GM21528 (cell line): ENCODE results near the gene GSDME.

ENCODE experiments used
- ATAC-seq: cut with Tn5 transposase; IDR thresholded peaks from one replicate; pipeline ENCODE4 v1.9.1; 2021; ENCODE audit warnings: mild to moderate bottlenecking, moderate library complexity; ENCODE audit not compliant: unreplicated experiment, low FRiP score

Gene GSDME

DNA sequence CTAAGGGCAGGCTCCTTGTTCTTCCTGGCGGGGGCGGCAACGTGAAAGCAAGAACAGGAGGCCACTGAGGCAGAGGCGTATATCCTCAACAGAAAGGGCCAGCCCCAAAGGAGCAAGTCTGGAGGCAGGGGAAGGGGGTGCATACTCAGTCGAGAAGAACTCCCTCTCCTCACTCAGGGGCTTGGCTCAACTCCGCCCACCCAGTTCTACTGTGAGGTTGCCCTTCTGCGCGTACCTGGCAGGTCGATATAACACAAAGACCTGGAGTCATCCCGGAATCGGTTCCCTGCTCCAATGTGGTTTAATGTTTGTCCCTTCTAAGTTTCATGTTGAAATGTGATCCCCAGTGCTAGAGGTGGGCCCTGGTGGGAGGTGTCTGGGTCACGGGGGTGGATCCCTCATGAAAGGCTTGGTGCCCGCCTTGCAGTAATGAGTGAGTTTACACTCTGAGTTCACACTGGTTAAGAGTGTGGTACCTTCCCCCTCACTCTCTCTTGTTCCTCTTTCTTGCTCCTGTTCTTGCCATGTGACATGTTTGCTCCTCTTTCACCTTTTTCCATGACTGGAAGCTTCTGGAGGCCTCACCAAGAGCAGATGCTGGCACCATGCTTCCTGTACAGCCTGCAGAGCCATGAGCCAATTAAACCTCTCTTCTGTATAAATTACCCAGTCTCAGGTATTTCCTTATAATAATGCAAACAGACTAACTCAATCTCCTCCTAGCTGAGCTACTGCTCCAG is 32.6 kb downstream of the GSDME start:
- no peak for ATAC-seq

DNA sequence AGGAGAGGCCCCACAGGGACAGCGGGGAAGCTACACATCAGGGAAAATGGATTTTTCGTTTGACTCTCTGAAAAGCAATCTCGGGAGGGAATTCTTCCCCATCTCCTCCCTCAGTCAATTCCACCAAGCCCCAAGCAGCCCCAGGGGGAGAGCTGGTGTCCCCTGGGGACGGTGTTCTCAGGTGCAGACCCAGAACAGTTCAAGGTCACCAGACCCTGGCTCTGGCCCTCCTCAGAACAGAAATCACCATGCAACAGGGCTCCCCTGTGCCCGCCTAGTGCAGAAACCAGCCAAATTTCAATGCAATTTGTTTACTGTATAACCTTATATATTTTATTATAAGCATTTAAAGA is 34.1 kb downstream of the GSDME start:
- no peak for ATAC-seq

DNA sequence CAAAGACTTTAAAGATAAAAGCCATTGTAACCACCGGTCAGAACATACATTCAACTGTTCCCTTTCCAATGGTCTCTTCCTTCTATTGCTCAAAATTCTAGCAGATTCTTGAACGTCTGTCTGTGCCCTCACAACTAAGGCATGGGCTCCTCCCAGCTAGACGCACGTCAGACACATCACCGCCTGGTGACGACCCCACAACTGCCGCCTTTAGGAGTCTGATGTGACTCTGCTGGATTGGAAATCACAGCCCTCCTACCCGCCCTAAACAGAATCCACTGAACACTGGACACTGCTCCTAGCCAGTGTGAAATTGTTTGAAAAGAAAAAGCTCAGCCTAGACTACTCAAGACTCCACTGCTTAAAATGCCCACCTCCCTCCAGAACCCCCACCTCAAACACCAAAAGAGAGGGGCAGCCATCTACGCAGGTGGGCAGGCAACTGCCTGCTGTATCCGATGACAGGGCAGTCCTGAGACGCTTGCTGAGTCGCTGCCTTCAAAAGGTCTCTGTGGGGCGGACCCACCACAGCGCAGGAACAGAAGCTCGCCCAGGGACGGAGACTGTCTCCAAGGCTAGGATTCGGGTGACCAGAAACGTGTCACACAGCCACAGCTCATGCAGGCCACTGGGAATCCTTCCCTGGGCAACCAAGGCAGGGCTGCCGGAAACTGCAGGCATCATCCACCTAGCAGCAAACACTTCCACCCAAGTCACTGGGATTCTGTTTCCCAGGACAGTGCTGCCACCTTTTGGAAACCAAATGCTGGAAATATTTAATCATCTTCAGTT is 34.7 kb downstream of the GSDME start:
- ATAC-seq = no peak

DNA sequence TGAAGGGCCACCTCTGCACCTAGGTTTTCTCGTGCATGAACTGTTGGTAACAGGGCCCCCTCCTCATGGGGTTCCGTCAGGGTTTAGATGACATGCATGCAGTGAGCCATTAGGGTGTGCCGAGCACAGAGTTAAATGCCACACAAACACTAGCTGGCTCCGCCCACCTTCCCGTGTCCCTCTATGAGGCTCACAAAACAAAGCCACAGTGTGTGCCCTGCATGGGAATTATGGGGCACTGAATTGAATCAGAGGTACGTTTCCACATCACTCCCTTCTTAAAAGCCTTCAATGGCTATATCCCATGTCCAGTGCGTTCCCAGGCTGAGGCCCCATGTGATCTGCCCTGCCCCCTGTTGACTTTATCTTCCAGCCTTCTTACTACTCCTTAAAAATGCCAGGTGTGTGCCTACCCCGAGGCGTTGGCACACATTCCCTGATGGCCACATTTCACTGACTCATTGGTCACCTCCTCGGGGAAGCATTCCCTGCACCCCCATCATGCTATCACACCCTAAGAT is 35.7 kb downstream of the GSDME start:
- no peak for ATAC-seq

DNA sequence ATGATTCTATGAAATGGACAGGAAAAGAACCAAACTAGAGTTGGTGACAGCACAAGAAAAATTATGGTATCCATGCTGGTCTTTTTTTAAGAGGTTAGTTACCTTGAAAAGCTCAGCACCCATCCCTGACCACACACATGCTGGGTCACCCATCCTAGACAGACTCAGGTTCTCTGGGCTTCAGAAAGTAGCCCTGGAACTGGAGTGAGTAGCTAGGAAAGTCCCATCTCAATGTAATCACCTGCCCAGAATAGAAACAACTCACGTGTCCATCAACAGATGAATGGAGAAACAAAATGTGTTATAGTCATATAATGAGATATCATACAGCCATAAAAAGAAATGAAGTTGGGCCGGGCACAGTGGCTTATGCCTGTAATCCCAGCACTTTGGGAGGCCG is 37.0 kb downstream of the GSDME start:
- ATAC-seq = no peak

DNA sequence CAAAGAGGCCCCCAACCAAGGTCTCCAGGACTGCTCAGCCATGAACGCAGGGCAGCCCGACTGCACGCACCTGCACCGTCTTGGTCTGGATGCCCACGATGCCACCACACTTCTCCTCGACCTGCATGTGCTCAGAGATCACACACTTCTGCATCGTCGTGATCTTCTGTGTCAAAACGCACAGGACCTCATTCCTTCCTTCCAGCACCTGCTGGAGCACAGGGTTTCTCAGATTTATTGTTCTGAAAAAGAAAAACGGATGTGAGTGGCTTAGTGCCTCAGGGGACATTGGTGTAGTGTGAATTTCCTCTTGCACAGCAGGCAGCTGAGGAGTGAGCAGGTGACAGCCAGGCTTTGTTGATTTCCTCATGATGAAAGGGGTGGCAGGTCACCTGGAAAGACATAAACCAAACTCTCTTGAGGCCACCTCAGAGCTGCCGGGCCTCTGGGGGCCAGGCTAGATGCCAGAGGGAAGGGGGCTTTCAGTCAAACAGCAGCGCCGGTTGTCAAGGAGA is 38.2 kb downstream of the GSDME start:
- peak; percentile 59 for ATAC-seq

DNA sequence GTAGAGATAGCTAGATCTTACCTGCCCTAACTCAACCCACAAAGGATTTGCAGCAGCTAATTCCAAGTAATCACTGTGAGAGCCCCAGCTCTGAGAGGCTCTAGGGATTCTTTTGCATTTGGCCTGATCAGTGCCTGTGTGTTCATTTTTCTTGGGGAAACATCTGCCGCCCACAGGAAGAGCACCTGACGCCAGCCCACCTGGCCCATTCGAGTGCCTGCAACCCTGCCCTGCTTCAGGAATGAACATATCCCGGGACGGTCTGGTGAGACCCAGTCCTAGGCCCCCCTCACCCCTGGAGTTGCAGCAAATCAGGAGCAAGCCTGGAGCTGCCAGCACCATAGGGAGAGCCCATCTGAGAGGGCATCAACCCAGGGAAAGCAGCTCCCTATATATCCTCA is 38.8 kb downstream of the GSDME start:
- no peak for ATAC-seq

DNA sequence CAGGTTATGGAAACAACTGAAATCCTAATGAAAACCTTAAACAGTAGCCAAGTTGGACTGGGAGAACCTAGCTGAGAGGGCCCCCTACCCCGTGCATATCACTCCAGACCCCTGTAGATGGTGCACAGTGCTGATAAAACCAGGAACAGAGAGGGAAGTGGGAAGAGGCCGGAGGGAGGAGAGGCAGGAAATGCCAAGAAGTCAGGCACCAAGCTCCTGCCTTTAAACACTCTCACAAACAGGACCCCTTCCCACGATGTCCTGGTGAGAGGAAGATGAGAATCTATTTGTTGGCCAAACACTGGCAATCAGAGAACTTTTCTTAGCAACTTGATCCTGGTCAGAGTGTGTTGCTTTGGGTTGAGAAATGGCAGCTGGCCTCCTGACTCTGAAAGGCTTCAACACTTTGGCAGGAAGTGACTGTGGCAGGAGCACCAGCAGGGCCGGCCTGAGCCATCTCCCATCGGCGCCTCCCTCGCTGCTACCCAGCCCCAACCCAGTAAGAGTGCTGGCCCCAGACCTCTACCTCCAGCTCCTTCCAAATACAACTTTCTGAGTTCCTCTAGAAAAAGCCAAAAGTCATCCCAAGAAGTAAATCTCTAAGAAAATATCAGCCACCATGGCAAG is 39.5 kb downstream of the GSDME start:
- no peak for ATAC-seq

DNA sequence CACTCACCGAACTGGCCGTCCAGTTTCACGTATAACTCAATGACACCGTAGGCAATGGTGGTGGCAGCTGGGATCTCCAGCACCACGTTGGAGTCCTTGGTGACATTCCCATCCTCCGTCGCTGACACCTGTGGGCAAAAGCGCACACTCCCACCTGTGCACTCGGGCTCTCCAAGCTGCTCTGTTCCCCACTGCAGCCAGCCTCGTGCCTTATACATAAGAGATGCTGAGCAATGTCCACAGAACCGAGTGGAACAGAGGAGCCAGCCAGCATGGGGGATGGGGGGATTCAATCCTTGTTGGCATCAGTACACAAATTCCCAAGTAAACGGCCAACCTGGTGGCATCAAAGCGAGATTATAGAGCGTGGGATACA is 40.0 kb downstream of the GSDME start:
- ATAC-seq = no peak

DNA sequence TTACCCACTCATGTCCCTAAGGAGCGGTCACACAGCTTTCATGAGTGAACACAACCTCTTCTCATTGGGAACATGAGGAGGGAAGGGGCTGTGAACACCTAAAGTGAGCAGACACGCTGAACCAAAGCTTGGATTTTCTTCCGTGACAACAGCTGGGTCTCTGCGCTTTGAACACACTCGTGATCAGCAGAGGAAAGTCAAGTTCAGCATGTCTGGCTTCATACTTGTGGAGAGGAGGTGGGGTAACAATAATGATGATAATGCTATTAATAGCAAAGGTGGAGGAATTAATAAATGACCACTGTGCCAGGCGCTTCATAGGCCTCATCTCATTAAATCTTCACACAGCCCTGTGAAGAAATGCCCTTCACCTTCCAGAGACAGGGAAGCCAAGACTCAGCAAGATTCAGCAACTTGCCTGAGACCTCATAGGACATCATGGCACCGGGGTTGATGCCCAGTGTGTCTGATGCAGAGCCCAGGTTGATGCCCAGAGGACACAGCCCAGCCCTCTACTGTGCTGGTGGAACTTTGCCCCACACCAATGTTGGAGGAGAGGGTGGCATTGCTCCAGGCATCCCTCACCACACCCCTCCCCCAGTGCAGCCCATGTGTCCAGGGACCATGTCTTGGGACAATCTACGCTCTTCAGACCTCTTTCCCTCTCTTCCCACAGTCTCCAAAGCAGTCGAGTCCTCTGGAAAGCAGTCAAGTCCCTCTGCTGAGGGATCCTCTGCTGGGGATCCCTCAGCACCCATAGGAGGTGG is 40.6 kb downstream of the GSDME start:
- ATAC-seq = no peak

DNA sequence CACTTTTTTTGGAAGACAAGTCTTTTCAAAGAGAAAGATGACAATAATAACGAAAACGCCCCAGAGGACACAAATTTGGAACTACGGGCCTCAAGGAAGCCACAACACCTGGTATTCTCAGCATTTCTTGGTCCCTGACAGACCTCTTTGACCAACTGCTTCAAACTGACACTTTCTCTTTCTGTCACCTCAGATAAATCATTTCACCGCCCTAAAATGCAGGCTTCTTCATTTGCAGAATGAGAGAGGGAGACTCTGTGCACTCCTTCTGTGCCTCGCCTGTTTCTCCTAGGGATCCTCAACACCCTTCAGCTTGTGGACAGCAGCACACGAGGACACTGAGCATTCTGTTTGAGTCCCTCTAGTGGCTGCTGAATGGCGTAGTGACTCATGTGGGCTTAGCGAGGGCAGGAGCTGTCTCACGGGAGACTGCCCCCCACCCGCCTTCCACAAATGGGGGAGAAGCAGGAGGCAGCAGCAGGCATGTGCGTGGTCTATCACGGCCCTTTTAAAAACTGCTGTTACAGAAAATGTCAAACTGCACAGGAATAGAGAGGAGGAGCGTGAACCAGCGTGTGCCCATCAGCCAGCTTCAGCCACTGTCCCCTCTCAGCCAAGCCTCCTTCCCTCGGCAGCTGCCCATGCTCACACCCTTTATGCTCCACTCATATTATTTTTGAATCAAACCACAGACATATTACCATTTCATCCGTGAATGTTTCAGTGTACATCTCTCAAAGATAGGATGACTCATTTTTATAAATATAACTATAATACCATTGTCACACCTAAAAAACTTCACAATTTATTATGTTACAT is 41.4 kb downstream of the GSDME start:
- ATAC-seq = peak; percentile 60

DNA sequence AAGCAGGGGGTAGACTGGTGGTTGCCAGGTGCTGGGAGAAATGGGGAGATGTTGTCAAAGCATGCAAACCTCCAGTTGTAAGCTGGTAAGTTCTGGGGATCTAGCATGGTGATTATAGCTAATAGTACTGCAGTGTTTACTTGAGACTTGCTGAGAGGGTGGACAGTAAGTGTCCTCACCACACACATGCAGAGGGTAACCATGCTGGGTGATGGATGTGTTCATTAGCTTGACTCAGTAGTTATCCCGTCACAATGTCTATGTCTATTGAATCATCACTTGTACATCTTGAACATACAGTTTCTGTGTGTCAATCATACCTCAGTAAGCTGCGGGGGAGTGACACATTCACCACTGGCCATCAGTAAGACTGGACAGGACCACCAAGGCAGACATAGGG is 42.1 kb downstream of the GSDME start:
- ATAC-seq = peak; percentile 17

DNA sequence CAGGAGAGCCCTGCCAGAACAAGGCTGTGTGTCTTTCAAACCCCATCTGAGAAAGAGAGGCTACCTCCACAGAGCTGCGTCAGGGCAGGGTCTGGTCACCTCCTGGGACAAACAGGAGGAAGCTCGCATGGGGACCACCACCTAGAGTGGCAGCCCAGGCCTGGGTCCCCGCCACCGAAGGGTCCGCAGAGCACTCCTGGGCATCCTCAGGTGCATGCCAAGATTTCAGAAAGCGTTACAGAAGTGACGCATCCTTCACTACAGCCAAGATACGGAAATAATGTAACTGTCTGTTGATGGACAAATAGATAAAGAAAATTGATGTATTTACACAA is 42.6 kb downstream of the GSDME start:
- no peak for ATAC-seq

DNA sequence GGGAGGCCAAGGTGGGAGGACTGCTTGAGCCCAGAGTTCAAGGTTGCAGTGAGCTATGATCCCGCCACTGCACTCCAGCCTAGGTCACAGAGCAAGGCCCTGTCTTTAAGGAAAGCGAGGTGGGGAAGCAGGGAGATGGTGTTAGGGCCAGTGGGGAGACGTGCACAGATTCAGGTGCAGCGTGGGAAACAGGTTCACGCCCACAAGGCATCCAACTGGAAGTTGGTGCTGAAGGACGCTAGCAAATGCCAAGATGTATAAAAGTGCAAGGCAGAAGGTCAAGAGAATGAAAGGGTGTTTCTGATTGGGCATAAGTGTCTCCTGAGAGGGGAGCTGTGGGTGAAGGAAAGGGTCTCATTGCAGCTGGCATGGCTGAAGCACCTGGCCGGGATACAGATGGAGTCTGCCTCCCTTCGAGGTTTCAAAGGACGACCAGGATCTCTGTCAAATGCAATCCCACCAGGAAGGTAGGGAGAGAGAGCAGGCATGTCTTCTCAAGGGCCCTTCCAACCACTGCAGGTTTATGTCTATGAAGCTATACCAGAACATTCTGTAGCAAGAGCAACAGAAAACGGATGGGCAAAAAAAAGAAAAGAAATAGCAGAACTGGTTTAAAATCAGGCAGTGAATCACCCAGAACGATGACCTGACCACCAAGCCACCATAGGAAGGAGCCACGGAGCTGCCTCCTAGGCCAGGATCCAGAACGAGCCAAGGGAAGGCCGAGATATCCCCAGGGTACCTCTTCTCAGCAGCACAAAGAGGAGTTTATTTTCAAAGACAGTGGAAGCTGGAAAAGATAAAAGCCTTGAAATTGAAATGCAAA is 43.2 kb downstream of the GSDME start:
- no peak for ATAC-seq

DNA sequence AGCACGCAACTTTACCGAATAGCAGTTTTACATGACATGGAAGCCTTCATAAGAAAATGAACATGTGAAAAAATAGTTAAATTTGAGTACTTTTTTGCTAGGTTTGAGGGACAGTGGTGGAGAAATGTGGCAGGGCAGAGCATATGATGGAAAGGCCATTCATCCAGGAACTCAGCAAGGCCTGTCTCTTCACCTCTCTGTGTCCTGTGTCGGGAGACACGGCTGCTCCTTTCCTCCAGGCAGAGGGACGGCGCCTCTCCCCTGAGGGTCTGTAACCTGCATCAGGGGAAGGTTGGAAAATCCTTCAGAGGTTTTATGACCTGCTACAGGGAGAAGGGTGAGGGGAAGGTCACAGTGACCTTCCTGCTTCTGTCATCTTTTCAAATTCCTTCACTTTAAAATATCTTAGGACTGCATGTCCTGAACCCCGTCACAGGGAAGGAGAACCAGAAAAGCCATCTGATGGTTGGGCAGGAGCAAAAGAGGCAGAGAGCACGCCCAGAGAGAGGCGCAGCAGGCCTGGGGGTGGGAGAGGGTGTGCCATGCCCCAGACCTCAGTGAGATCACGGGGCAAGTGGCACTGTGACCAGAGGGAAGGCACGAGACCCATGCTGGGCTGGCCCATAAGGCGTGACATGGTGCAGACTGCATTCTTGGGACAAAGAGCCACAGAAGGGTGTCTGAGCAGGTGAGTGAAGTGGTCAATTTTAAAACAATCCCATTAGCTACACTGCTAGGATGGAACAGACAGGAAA is 44.0 kb downstream of the GSDME start:
- no peak for ATAC-seq

DNA sequence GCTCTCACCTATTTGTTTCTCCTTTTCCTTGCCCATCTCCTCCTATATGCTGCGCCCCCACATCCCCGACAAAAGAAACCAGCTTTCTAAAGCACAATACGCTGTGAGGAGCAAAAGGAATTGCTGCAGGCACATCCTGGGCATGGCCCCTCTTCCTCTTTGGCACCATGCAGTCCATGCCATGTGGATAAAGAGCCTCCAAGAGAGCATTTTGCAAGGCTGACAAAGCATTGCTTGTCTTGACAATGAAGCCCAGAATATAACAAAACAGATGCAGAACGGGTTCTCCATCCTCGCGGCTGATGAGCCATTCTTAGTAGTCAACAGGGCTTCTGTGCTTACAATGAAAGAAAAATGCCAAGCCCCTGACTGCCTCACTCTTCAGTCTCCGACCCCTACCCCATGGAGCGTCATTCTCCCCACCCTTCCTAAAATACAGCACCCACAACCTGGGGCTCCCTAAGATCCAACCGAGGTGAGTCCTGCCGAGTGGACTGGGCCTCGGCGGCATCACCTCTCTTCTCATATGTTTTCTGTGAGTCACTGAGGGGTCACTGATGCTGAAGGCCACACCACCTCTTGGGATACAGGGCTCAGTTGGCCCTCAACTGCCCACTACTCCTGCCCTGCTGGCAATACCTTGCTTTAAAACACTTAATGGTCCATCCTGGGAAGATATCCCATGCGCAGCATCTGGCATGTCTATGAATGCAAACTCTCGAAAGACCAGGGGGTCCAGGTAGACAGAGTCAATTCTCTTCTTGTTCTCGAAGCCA is 47.5 kb downstream of the GSDME start:
- ATAC-seq = no peak

DNA sequence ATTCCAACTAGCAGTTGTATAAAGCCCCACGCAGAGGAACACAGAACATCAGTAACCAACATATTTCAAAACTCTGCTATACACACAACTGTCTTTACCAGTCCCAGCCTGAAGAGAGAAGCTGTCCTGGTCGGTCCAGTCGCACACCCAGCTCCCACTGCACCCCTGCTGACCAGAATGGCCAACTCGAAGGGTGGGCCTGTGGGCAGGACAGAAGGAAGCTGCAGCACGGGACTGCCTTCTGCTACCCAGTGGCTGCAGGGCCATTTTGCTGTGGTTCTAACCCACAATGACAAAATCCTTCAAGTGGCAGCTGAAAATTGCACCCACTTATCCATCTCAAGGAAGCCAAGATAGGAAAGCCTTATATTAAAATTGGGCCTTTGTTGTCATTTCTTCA is 48.2 kb downstream of the GSDME start:
- ATAC-seq = no peak
